HL-60 (cell line): ENCODE data around the gene HMOX2.

Experiments
- POLR2AphosphoS5 ChIP-seq: IDR thresholded peaks from 2 replicates; pipeline ENCODE4 v1.6.1; 2012; ENCODE audit warnings: low read depth
- TF ChIP-seq, protein P1 (sequence below): IDR thresholded peaks from one replicate; pipeline ENCODE4 v1.5.1; 2011; ENCODE audit warnings: low read length, control low read depth, inconsistent platforms; ENCODE audit not compliant: insufficient read depth

DNA sequence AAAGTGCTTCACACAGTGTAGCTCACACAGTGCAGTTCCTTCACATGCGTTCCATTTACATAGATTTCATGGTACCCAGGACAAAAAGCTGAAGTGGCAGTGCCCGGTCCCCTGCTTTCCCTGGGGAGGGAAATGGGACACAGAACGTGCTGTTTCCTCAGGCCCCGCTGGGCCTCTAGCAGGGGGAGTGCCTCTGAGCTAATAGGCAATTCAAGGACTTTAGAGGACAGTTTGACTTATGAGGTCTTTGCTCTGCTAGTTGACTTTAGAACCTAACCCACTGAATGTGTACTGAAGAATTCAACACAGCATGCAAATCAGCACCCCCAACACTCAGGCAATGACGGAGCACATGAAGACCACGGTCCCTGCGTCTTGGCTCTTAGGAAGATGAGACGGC lies 55.6 kb downstream of the HMOX2 start:
- no peak for TF ChIP-seq POLR2AphosphoS5
- TF ChIP-seq, protein P1, sequence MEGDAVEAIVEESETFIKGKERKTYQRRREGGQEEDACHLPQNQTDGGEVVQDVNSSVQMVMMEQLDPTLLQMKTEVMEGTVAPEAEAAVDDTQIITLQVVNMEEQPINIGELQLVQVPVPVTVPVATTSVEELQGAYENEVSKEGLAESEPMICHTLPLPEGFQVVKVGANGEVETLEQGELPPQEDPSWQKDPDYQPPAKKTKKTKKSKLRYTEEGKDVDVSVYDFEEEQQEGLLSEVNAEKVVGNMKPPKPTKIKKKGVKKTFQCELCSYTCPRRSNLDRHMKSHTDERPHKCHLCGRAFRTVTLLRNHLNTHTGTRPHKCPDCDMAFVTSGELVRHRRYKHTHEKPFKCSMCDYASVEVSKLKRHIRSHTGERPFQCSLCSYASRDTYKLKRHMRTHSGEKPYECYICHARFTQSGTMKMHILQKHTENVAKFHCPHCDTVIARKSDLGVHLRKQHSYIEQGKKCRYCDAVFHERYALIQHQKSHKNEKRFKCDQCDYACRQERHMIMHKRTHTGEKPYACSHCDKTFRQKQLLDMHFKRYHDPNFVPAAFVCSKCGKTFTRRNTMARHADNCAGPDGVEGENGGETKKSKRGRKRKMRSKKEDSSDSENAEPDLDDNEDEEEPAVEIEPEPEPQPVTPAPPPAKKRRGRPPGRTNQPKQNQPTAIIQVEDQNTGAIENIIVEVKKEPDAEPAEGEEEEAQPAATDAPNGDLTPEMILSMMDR: no peak
